Fibroblast of peridontal ligament (primary cell): Measurements from ENCODE around the gene ETV3L.

Experiments used
- DNase-seq: peaks from one replicate; pipeline ENCODE4 v3.0.0-alpha.2; 2010; ENCODE audit errors: extremely low read depth

Gene ETV3L

DNA sequence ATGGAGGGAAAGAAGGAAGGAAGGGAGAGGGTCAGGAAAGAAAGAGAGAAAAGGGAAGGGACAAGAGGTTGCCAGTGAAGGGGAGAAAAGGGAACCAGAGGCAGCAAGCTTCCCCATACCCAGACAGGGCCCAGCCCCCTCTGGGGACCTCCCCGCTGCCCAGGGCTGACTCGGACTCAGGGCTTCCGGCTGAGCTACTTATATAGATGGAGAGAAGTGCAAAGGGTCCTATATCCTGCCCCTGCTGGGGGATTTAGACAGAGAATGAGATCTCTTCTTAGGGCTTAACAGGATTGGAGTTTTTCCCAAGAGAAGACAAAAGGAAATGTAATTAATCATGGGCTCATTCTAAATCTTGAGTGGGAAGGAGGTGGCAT is at the start of gene ETV3L:
Gene ETV3L, minus strand, starts transcription at position 176 of the 377 bp plus-strand sequence. CDS start 285 bp downstream, outside the sequence.
- DNase-seq = no peak

DNA sequence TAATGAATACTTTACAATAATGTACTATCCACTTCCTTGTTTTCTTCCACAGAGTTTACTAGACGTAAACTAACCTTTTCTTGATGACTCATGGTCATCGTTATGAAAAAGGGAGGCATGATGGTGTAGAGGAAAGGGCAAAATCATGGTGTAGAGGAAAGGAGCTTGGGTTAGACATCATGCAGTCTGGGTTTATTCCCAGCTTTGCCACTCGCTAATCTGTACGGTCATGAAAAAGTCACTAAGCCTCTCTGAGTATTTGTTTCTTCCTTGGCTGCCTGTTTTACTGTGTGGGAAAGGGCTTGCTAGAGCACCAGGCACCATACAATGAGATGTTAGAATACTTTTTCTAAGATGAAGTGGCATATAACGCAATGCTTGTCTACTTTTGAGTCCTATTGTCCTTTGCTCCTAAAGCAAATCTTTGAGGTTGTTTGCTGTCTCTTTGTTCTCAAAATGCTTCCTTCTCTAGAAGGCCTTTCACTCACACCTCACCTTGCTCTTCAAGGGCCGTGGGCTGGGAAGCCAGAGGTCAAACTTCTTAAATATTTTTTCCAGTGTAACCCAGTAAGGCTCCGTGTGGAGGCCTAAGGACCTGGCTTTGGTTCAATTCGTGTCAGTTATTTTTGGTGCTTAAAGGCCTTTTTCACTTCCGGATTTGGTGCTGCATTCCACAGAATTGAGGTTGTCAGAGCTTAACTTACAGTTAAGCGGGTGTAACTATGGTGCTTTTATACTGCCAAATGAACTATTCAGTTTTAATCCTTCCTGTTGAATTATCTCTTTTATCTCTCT is 48.5 kb upstream of the ETV3L start:
- peak; percentile 47 for DNase-seq

DNA sequence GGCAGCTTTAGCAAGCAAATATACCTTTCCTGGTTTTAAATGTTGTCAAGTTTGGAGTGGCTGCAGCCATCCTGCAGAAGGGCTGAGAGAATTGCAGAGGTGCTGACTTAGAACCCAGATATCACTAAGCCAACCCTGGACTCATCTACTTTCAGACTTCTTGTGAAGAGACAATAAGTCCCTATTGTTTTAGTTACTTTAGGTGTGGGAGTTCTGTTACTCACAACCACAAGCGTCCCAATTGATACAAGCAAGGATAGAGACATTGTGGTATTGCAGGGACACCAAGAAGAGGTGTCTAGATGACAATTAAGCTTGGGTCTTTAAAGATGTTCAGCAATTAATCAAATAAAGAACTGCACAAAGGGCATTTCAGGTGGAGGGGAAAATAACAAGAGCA is 47.4 kb upstream of the ETV3L start:
- no peak for DNase-seq

DNA sequence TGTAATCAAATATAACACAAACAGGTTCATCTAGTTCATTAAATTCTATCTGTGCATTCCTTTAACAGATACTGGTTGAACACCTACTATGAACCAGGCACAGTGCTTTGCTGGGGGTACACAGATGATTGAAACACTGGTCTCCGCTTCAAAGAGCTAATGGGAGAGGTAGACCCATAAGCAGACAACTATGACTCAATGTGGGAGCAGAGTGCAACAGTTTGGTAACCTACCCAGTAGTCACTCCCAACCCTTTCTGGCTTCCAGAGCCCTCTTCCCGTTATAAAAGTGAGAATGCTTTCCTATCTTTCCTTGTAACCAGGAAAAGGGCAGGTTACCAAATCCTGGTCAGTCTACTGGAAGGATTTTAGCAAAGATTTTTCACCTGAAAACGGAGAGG is 46.6 kb upstream of the ETV3L start:
- DNase-seq = no peak

DNA sequence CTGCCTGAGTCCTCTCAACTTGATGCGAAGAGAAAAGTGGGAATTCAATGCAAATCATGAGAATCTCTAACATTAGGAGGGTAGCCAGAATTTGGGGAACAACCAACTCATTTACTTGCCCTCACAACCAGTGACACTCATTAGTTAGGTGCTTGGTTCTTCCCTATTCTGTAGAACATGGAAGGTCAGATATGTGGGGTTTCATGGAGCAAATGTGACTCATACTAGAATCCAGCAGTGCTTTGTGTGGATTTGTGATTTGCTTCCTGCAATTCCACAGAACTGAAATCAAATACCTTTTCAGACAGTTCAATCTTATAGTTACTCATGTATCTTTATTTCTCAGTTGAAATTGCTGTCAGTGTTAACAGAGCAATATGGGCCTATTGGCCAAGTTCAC is 45.5 kb upstream of the ETV3L start:
- no peak for DNase-seq

DNA sequence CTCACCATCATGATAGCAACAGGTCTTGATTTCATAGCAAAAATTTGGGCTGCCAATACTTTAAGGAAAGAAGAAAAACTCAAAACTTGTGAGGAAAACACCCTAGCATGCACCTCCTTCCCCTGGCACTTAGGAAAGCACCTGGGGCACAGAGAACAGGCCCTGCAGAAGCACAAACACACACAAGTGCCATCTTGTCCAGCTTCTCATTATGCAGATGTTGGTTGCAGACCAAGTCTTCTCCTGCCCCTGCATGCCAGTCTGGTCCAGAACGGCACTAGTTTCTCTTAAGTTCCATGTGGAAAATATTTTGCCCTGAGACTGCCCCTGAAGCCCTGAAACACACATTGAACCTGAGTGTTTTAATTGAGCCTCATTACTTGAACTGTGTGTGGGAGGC is 44.9 kb upstream of the ETV3L start:
- DNase-seq = no peak

DNA sequence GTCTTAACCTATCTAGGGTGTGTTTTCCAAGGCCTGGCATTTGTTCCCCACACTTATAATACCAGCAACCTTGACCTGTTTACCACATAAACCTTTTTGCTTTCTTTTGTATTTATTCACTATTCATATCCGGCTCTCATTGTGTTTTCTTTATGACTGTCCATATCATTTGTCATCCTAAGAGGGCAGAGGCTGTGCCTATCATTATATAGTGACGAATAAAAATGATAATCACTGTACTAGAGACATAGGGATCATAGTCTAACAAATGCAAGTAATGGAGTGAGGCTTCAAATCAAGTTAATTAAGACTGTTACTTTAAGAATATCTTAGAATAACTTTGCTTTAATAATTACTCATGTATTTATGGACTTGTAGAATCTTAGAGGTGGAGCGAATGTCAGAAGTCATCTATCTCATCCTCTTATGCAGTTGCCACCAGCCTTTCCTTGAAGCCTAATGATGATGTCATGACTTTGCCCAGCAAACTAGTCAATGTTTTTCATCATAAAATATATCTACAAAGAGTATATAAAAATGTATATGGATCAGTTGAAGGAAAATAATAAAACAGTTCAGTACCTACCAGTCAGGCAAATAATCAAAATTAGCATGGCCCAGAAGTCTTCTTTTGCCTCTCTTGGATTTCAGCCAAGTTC is 43.3 kb upstream of the ETV3L start:
- no peak for DNase-seq

DNA sequence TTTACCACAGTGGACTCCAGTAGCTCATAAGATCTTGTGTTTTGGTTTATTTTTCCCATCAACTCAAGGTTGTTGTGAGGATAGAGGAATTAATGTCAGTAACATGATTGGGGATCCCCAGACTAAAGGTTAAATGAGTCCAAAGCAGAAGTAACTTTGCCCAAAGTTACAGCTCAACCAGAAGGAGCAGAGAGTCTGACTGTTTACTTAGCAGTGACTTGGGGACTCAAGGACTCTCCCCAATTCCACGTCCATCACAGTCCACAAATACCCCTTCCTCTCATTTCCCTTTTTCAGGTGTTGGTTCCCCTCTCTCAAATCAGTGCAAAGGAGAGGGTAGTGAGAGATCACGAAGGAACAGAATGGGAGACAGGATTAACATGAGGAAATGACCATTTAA is 42.6 kb upstream of the ETV3L start:
- no peak for DNase-seq

DNA sequence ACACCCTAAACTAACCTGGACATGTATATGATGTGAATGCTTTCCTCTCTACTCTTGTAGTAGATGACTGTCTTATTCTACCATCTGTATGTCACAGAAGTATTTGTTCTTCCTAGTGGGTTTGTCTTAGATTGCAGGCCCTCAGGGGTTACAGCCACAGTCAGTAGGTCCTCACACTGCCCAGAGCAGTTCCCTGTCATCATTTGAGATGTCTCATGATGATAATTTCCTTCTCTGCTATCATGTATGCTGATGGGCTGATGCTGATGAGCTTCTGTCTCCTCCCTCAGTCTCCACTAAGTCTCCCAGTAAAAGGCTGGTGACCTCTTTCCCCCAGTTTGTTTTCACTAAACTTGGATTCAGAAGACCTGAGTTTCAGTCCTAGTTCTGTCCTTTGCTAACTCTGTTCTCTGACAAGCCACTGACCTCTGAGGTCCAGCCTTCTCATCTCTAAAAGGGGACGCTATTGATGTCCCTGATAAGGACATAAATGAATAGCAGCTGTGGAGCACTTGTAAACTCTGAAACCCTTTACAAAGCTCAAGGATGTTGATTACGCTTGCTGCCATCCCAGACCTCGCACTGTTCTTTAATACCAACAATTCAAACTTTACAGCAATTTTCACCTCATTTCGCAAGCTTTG is 41.7 kb upstream of the ETV3L start:
- no peak for DNase-seq

DNA sequence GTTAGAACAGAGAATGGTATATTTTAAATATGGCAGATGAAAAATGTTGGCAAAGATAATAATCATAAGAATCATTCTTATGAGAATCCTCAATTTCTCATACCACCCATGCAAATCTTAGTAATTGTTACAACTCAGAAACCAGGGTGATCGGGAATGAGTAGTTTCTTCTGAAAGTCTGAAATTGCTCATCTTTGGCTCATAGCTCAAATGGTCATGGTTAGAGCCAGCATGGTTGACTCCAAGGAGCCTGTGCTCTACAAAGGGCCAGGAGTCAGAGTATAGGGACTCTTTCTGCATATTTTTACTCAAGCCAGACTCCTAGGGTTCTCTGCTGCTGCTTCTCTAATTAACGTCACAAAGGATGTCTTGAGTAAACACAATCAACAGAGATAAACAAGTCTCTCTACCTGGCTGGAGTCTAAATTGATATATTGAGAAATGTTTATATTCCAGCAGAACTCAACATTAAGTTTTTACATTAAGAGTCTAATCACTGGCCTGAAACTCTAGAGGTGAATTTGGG is 40.5 kb upstream of the ETV3L start:
- DNase-seq = no peak

DNA sequence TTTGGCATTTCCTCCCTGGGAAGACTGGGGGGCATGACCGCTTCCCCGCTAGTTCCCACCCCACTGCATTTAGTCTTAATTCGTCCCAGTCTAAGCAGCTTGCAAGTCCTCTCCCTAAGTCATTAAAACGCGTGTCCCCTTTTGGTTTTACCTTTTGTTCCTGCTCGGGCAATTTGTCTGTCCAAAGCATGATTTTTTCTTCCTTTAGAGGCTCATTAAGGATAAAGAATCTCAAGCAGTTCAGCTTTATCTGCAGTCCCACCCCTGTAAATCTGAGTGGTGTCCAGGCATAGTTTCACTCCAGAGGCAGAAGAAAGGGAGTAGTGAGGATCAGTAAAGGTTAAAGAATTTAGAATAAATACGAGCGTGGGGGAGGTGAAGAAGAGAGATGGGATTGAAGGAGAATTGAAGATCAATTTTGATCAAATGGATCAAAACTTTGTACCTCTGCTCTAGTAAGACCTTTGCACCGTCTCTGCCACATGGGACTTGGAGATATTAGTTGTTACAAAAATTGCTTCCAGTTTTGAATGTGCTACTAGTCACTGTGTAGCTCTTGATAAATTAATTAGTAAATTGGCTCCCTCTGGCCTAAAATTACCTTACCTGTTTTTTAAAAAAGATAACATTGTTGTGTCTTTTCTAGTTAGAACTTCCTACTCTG is 39.6 kb upstream of the ETV3L start:
- DNase-seq = no peak

DNA sequence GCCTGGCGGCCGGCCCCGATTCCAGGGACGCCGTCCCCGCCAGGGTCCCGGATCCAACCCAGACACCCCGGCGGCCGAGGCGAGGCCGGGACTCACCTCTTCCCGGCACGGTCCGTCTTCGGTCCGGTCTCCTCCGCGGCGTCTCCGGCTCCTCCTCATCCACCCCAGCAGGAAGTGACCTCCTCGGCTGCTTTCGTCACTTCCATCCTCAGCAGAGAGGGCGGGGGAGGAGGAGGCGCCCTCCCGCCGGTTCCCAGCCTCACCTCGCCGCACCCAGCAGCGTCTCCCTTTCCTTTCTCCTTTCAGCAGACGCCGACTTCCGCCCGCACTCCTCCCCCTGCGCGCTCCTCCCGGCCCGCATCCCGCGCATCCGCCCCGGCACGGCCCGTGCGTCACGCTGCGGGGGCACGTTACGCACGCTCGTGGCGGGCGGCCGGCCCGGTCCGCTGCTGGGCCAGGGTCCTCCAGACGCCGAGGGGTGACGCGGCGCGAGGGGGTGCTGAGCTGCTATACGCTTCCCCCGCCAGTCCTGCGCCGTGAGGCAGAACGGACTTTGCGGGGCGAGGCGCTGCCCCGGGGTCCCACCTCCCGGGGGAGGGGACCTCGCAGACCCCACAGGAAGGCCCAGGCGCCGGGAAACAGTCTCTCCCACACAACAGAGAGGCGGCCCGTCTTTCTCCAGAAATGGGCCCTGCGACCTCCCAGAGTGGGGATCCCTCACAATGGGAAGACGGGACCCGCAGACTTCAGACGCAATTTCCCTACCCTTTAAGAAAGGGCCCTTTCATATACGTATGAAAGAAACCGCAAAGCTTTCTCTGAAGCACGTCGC is 38.8 kb upstream of the ETV3L start, which contains the start of gene ETV3:
Gene ETV3, minus strand, starts transcription at position 176 of the 832 bp plus-strand sequence. CDS start 2,043 bp downstream, outside the sequence.
- peak; percentile 82 for DNase-seq

DNA sequence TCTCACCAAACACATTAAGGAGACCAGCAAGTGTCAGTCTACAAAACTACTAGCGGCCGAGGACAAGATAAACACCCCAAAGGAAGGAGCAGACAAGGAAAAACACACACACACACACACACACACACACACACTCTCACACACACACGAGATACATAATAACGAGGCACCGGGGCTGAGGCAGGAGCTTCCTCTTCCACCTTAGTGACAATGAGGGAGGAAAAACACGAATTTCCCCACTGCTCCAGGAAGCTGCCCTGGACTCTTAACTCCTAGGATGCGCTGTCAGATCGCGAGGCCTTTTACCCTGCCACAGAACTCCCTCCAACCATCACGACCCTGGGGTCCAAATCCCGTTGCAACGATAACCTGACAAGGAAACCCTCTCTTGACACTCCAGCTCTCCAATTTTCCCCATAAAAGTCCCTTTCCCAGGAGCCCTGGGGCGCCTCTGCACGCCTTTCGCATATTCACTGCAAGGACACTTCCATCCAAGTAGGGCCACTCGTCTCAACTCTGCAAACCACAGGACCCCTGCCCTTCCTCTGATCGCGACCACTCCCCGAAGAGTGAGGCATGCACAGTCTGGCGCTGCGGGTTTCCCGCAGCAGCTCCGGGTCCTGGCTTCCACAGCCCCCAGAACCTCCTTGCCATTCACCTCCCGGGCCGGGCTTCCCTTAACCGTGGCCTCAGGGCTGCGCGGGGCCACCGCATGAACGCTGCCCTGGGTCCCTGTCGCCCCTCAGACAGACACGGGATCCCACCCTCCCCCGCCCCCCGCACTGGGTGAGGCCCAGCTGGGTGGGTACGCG is 38.0 kb upstream of the ETV3L start:
- DNase-seq = peak; percentile 20

DNA sequence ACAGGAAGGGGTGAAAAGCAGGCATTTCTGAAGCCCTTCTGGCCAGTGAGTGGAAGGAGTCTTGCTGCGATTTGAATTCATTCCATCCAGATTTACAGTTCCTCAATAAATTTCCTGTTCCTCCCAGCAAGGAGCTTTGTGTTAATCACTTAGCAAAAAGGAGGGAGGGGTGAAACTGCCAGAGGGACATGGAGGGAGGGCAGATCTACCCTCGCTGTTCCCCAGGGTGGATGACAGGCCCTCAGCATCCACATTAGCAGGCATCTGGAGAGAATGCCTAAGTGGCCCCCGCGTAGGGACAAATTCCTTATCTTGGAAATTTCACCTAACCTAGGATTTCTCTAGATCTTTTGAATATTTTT is 37.4 kb upstream of the ETV3L start:
- DNase-seq = peak; percentile 21

DNA sequence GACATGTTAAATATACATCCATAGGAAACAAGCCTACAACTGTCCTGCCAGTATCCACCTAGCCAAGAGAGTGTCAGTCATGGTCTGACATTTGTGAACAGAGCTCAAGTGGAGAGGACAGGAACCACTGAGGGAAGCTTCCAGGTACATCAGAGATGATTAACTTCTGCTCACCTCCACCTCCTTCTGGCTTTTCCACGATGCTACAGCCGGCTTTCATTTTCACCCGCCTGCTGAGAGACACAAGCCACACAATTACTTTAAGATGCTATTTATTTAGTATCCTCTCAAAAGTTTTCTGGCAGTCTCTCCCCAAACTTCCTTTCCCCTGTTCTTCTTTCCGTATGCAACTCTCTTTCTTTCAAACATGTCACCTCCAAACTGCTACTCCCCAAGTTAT is 36.5 kb upstream of the ETV3L start:
- DNase-seq = no peak

DNA sequence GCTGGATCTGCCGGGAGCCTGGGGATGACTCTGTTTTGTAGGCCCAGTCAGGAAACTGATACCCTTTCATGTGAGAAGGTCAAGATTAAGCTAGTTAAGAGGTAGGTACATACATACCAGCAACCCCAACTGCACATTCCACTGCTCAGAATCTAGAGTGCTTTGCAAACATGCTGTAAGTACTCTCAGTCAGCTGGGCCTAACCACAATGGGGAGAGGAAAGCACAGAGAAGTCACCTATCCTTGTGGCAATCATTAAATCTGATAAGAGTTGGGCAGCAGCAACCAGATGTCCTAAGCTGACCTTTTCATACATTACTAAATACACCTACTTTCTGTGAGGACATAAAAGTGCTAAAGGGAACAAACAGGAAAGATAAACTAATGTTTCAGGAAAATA is 36.0 kb upstream of the ETV3L start:
- no peak for DNase-seq

DNA sequence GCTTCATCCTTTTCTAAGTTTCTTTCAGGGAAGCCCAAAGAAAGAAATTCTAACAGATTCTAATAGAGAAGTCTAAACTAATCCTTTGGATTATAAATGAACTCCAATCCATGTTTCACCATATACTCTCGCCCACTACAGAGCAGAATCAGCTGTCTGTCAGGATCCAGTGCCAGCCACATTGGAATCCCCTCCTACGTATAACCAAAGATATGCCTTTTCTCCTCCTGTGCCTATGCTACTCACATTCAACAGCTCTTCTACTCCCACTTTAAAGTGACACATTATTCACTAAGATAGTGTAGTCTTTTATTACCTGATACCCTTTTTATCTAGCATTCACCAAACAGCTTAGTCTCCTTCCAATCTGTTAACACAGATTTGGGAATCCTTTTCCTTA is 35.5 kb upstream of the ETV3L start:
- DNase-seq = no peak

DNA sequence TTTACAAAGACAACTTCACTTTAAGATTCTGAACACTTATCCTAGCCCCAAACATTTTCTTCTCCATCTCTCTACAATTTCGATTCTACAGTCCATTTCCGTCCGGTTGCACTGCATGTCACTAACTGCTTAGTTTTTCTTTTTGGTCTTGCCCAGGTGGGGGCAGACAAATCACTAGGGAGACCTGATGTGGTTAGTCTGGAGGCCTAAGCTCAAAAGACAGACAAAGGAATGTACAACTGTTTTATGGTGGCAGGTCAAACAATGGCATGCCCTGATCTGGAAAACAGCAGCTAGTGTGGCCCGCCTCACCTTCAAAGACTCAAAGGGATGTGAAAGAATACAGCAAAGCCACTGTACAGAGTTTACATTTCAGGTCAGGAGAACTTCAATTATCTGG is 34.8 kb upstream of the ETV3L start:
- no peak for DNase-seq

DNA sequence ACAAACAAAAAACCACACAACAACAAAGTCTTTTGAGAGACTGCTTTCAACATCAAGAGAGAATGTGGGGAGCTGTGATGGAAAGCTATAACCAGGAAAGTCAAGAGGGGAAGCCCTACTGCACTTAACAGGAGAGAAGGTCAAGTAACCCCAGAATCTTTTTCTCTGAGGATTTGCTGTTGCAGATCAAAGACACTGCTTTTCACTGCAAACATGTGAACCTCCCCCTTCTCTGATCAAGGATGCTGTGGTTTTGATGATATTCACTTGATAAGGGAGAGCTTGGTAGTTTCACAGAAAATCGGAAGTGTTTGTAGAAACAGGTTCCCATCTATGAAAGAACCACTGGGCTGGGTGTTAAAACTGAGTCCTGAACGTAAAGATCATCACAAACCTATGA is 33.8 kb upstream of the ETV3L start:
- DNase-seq = no peak

DNA sequence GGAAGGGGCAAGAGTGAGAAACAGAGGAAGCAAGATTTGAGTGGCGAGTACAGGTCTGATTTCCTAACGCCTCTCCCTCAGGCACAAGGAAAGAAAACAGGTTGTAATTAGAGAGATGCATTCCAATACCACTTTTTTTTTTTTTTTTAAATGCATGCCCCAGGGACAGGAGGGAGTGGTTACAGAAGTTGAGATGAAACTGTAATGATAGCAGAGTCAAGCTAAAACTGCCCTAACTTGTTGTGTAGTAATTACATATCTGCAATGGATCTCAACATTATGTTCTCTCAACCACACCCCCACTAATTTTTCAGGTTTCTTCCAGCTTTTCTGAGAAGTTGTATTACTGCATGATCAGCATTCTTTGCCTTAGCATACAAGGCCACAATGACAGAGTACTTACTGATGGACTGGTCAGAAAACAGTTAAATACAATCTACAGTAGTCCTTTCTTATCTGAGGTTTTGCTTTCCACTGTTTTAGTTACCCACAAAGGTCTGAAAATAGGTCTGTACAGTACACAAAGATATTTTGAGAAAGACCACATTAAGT is 33.1 kb upstream of the ETV3L start:
- no peak for DNase-seq
